ENCODE data around the gene PTK6. TPM values are rescaled to one million over a fixed set of nuclear protein-coding genes. Genes with fewer than 3 reads are reported as not detected.
A peak's percentile ranks its signal among the peaks of the same experiment; 100 is the strongest.
"Not testable (repeated sequence)": the region's sequence is repeated elsewhere in the genome, so short reads cannot be mapped to it uniquely, and the experiment has no call there.

The PTK6 gene
- total RNA-seq, 2 experiments from 2014 or later, result 0.21 to 0.53 TPM

DNA sequence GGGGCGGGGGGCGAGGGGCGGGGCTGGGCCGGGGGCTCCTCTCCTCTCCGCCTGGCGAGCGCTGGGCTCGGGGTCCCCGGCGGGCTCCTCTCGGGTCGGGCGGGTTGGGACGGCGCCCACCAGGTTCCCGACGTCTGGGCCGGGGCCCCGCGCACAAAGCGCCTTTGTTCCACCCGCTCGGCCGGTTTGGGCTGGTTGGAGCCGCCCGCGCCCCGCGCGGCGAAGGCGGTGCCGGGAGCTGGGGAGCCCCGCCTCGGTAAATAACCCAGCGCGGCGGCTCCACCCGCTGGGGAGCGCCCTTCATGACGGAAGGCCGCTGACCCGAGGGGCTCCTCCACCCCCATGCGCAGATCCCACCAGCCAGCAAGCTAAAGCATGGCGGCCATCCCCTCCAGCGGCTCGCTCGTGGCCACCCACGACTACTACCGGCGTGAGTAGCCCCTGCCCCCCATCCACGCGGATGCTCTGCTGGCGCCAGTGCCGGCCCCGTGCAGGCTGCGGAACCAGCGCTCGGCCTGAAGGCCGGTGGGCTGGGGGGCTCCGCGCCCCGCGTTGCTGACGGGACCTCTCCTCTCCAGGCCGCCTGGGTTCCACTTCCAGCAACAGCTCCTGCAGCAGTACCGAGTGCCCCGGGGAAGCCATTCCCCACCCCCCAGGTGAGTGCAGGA lies 16.1 kb downstream of the PTK6 start:
- DNase-seq, result peak; percentile 85
- peaks cover 2% of the 10 kb centered on the region for H3K9me3 Mint-ChIP-seq (ENCODE audit: low read depth)
- H3K27ac Mint-ChIP-seq, result peak overlapping the region; percentile 74
- peak; percentile 63 for ATAC-seq
- H3K36me3 Mint-ChIP-seq, result peaks cover 28% of the 10 kb centered on the region
- no peaks in the 10 kb centered on the region for H3K27me3 Mint-ChIP-seq
- CTCF ChIA-PET, result interaction anchor here (0.9 to 2.0 kb wide), 14 partner anchors 13 to 453 kb away, joined by 3 to 18 read pairs (median 5); partner anchors contain the start of genes PTK6 and UCKL1
- peaks cover 10% of the 10 kb centered on the region for H3K4me1 Mint-ChIP-seq
- H3K4me3 Mint-ChIP-seq, result peak overlapping the region; percentile 75

DNA sequence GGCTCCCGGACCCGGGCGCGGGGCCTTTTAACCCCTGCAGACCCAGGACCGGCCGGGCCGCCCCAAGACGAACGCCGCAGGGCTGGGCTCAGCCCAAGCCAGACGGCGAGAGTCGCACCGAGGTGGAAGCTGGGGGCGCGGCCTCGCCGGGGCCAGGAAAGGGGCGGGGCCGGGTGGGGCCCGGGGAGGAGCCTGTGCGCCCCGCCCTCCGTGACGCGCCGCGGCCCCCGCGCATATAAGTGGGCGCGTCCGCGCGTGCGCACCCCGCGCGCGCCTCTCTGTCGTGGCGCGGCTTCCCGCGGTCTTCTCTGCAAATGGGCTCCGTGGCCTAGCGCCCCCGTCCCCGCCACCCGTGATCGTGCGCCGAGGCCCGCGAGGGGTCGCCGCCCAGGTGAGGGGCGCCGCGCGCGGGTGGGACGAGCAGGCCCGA lies 16.7 kb downstream of the PTK6 start, which contains the start of gene PPDPF:
Gene PPDPF, plus strand, starts transcription at position 262 of the 430 bp plus-strand sequence. CDS start 544 bp downstream, outside the sequence.
- Mint-ChIP-seq H3K4me3 (peak within 1 kb of the TSS; percentile 75), H3K9me3 (ENCODE audit: low read depth) (peaks cover 2% of the 10 kb centered on the region), H3K27ac (peak within 1 kb of the TSS; percentile 74), H3K4me1 (peaks cover 10% of the 10 kb centered on the region), H3K36me3 (peaks cover 28% of the 10 kb centered on the region), H3K27me3 (no peaks in the 10 kb centered on the region)
- peak; percentile 87 for DNase-seq
- CTCF ChIA-PET, result interaction anchor here (0.9 to 2.0 kb wide), 14 partner anchors 14 to 453 kb away, joined by 3 to 18 read pairs (median 5); partner anchors contain the start of genes PTK6 and UCKL1
- peak; percentile 82 for ATAC-seq

DNA sequence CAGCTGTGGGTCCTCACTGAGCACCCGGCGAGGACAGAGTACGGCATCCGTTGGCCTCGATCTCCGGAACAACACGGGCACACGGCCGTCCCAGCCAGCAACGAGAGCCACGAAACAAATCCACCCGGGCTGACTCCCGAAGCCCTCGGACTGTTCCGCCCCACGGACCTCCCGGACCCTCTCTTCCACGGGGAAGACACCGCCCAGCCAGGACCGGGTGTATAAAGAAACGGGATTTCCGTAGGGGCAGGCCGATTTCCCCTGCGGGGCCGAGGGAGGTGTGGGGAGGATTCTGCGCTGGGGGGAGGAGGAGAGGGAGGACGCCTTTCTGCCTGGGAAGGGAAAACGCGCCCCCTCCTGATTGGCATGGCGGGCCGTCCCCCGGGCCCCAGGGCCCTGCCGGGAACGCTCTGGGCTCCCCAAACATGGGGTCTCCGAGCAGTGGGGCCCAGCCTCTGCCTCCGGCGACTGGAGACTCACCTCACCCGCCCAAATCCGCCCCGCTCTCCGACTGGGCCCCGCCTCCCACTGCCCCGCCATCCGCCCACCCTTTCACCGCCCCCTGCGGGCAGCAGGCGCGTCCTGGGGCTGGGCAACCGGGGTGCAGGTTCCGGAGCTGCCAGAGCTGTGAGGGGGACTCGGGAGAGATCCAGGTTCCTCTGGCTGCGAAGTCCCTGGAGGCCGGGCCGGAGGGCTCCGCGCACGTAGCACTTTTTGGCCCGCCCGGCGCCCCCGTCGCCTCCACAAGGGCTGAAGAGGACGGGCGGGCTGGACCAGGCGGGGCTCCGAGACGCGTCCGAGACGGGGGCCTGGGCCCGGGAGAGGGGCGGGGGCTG lies 17.3 kb downstream of the PTK6 start:
- peak overlapping the region; percentile 66 for H3K27ac Mint-ChIP-seq
- DNase-seq, result peak; percentile 86
- CTCF ChIA-PET, result interaction anchor here (0.9 to 2.7 kb wide), 12 partner anchors 17 to 454 kb away, joined by 3 to 18 read pairs (median 5); partner anchors contain the start of genes PTK6 and UCKL1
- peaks cover 4% of the 10 kb centered on the region for H3K9me3 Mint-ChIP-seq (ENCODE audit: low read depth)
- peaks cover 29% of the 10 kb centered on the region for H3K36me3 Mint-ChIP-seq
- peaks cover 3% of the 10 kb centered on the region for H3K27me3 Mint-ChIP-seq
- peak overlapping the region; percentile 66 for H3K4me3 Mint-ChIP-seq
- peaks cover 10% of the 10 kb centered on the region for H3K4me1 Mint-ChIP-seq
- peak; percentile 71 for ATAC-seq

DNA sequence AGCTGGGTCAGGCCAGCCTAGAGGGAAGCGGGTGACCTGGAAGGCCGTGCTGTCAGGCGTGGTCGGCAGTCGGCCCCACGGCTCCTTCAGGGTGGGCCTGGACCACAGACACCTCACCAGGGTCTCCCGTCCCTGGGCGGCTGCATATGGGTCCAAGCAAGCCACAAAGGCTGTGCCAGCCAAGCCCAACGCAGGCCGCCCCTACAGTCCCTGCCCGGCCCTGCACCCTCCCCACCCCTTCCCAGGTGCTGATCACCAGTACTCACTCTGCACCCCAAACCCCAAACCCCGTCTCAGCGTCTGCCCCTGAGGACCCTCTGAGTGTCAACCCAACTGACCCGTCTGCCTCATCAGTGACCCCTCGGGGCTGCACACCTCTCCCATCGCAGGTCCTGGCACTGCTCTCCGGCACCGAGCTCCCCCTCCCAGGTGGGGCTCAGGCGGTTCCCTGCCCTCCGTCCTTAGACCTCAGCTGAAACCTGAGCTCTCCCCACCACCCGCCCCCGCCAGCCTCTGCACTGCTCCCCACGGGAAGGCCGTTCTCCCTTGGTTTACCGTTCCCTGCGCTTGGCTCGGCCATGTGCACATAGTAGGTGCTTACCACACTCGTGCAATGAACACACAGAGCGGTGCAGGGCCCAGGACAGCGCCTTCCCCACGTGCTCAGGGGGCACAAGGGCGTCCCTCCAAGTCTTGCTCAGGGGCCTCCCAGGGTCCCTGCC lies 18.1 kb downstream of the PTK6 start:
- ATAC-seq, result no peak
- peak overlapping the region; percentile 66 for H3K27ac Mint-ChIP-seq
- H3K36me3 Mint-ChIP-seq, result peaks cover 27% of the 10 kb centered on the region

DNA sequence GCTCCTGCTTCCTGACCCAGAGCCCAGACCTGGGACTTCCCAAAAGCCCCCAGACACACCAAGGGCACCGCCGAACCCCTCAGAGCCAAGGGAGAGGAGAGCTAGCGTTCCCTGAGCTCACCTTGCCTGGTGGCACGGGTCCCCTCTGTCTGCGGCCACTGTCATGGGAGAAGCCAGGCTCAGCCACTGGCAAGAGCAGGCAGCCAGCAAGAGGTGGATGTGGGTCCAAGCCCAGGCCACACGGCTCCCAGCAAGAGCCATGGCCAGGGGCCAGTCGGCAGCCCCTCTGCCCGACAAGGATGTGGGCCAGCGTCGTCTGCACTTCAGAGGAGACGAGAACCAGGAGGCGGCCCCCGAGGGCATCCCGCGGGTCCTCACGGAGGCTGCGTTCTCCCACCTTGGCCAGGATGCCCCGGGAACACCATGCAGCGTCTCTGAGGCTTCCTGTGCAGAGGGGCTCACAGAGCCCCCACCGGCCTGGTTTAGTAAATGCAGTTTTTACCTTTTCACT lies 18.8 kb downstream of the PTK6 start:
- Mint-ChIP-seq H3K36me3 (peaks cover 21% of the 10 kb centered on the region), H3K4me1 (peaks cover 10% of the 10 kb centered on the region), H3K4me3 (peak overlapping the region; percentile 66), H3K9me3 (ENCODE audit: low read depth) (peaks cover 2% of the 10 kb centered on the region), H3K27ac (no peak overlapping the region), H3K27me3 (peaks cover 12% of the 10 kb centered on the region)
- CTCF ChIA-PET, result interaction anchor here (2.7 kb wide), 2 partner anchors 19 to 22 kb away, joined by 10 to 11 read pairs; partner anchors contain the start of gene PTK6
- DNase-seq, result no peak
- no peak for ATAC-seq

More for the DNA sequence above, 18.1 kb downstream of the PTK6 start:
- H3K4me1 Mint-ChIP-seq, result peaks cover 10% of the 10 kb centered on the region
- H3K4me3 Mint-ChIP-seq, result peak overlapping the region; percentile 66
- CTCF ChIA-PET, result interaction anchor here (2.7 kb wide), 2 partner anchors 19 to 23 kb away, joined by 10 to 11 read pairs; partner anchors contain the start of gene PTK6
- H3K27me3 Mint-ChIP-seq, result peaks cover 6% of the 10 kb centered on the region
- DNase-seq, result no peak
- peaks cover 4% of the 10 kb centered on the region for H3K9me3 Mint-ChIP-seq (ENCODE audit: low read depth)

DNA sequence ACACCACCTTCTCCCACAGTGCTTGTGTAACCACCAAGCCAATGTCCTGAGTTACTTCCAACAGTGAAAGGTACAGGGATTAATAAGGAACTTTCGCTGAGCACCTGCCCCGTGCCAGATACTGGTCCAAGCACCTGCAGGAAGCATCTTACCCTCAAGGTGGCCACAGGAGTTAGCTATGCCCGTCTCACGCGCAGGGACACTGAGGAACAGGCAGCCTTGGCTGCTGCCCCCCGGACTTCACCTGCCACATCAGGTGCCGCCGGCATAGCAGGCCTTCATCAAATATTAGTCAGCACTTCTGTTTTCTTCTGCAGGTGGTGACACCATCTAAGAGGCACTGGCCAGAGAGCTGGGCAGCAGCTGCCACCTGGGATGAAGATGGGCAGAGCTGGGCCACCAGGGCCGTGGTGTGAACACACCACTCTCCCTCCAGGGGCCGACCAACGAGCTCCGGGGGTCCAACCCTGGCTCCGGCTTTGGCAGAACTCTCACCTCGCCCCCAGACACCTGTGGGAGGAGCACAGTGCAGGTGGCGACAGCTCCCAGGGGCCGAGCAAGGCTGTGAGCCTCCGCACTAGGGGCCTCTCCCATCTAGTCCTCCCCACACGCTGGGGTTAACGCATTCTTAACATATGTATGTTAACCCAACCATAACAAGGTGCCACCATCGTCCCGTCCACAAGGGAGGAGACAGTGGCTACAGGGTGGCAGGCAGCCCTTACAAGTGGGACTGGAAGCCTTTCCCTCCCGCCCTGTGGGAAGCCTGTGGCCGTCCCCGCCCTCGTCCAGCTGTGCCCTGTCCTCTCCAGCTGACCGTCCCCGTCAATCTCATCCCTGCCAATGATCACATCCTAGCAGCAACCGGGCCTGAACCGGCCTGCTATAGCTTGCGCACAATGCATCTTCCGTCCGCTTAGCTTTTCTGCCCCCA lies 19.5 kb downstream of the PTK6 start:
- Mint-ChIP-seq H3K36me3 (peaks cover 14% of the 10 kb centered on the region), H3K4me3 (no peak overlapping the region), H3K9me3 (ENCODE audit: low read depth) (peaks cover 2% of the 10 kb centered on the region), H3K27ac (no peak overlapping the region), H3K4me1 (peaks cover 9% of the 10 kb centered on the region), H3K27me3 (peaks cover 20% of the 10 kb centered on the region)
- ATAC-seq, result no peak
- no peak for DNase-seq
- CTCF ChIA-PET, result interaction anchor here (2.7 kb wide), 2 partner anchors 20 to 21 kb away, joined by 10 to 11 read pairs; partner anchors contain the start of gene PTK6

DNA sequence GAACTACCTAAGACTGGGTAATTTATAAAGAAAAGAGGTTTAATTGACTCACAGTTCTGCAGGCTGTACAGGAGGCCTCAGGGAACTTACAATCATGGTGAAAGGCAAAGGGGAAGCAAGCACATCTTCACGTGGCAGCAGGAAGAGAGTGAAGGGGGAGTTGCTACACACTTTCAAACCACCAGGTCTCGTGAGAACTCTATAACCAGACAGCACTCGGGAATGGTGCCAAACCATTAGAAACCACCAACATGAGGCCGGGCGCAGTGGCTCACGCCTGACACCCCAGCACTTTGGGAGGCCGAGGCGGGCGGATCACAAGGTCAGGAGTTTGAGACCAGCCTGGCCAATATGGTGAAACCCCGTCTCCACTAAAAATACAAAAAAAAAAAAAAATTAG lies 22.7 kb downstream of the PTK6 start:
- H3K4me1 Mint-ChIP-seq; H3K36me3 Mint-ChIP-seq; CTCF ChIA-PET; ATAC-seq; H3K27ac Mint-ChIP-seq; H3K9me3 Mint-ChIP-seq (ENCODE audit: low read depth); DNase-seq; H3K4me3 Mint-ChIP-seq: not testable (repeated sequence)
- H3K27me3 Mint-ChIP-seq, result peaks cover 40% of the 10 kb centered on the region

DNA sequence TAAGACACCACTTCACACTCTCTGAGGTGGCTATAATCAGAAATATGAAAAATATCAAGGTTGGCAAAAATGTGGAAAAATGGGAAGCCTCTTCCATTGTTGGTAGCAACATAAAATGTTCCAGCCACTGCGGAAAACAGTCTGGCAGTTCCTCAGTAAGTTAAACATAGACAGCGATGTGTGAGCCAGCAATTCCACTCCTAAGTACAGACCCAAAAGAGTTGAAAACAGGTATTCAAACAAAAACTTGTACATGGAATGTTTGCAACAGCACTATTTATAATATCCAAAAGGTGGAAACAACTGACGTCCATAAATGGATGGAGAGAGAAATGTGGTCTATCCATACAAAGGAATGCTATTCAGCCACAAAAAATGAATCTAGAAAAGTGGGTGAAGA lies 24.0 kb downstream of the PTK6 start:
- no peak overlapping the region for H3K27ac Mint-ChIP-seq
- DNase-seq (no peak), ATAC-seq (no peak)
- H3K9me3 Mint-ChIP-seq (ENCODE audit: low read depth), result peaks cover 2% of the 10 kb centered on the region
- no peak overlapping the region for H3K4me3 Mint-ChIP-seq
- H3K4me1 Mint-ChIP-seq, result peaks cover under 1% of the 10 kb centered on the region
- peaks cover 2% of the 10 kb centered on the region for H3K36me3 Mint-ChIP-seq
- CTCF ChIA-PET, result no interaction called here
- H3K27me3 Mint-ChIP-seq, result peaks cover 48% of the 10 kb centered on the region

DNA sequence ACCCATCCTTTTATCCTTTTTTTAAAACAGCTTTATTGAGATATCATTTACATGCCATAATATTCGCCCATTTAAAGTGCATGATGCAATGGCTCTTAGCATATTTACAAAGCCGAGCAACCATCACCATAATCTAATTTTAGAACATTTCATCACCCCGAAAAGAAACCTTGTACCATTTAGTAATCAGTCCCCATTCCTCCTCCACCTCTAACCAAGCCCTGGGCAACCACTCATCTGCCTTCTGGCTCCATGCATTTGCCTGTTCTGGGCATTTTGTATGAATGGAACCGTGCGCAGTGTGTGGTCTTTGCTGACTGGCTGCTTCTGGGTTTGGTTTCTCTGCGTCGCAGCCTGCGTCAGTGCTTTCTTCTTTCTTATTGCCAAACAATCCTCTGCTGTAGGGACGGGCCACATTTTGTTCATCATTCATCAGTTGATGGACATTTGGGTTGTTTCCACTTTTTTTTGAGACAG lies 28.1 kb downstream of the PTK6 start:
- CTCF ChIA-PET, result interaction anchor here (0.8 to 1.3 kb wide), 2 partner anchors 13 to 28 kb away, joined by 3 to 4 read pairs; partner anchors contain the start of gene PTK6
- ATAC-seq, result no peak
- no peak overlapping the region for H3K4me3 Mint-ChIP-seq
- peaks cover 12% of the 10 kb centered on the region for H3K4me1 Mint-ChIP-seq
- no peak for DNase-seq
- no peak overlapping the region for H3K27ac Mint-ChIP-seq
- peaks cover 52% of the 10 kb centered on the region for H3K27me3 Mint-ChIP-seq
- H3K9me3 Mint-ChIP-seq (ENCODE audit: low read depth), result no peaks in the 10 kb centered on the region
- H3K36me3 Mint-ChIP-seq, result no peaks in the 10 kb centered on the region

DNA sequence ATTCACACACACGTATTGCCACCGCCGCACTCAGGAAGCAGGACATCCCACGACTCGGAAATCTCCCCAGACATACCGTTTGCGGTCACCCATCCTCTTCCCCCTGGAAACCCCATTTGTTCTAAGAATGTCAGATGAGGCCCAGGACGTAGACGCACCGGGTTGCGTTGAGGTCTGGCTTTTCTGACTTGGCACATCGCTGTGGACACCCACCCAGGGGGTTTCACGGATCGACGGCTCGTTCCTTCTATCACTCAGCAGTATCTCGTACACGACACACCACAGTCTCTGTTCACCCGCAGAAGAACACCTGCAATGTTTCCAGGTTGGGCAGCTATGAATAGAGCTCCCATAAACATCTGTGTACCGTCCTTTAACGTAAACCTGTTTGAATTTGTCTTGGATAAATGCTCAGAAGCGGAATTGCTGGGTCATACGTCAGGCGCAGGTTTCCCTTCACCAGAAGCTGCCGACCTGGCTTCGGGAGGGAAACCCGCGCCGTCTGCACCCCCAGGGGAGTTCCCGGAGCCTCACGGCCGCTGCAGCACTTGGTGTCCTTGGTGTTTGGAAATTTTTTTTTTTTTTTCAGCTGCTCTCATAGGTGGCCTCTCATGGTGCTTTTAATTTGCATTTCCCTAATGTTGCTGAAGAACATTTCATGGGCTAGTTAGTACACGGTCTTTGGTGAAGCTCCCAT lies 29.0 kb downstream of the PTK6 start:
- no peaks in the 10 kb centered on the region for H3K9me3 Mint-ChIP-seq (ENCODE audit: low read depth)
- ATAC-seq (no peak), DNase-seq (no peak)
- H3K4me1 Mint-ChIP-seq, result peaks cover 12% of the 10 kb centered on the region
- no peak overlapping the region for H3K4me3 Mint-ChIP-seq
- CTCF ChIA-PET, result interaction anchor here (0.8 to 1.6 kb wide), 2 partner anchors 12 to 29 kb away, joined by 3 to 7 read pairs; partner anchors contain the start of gene PTK6
- no peaks in the 10 kb centered on the region for H3K36me3 Mint-ChIP-seq
- no peak overlapping the region for H3K27ac Mint-ChIP-seq
- H3K27me3 Mint-ChIP-seq, result peaks cover 49% of the 10 kb centered on the region

DNA sequence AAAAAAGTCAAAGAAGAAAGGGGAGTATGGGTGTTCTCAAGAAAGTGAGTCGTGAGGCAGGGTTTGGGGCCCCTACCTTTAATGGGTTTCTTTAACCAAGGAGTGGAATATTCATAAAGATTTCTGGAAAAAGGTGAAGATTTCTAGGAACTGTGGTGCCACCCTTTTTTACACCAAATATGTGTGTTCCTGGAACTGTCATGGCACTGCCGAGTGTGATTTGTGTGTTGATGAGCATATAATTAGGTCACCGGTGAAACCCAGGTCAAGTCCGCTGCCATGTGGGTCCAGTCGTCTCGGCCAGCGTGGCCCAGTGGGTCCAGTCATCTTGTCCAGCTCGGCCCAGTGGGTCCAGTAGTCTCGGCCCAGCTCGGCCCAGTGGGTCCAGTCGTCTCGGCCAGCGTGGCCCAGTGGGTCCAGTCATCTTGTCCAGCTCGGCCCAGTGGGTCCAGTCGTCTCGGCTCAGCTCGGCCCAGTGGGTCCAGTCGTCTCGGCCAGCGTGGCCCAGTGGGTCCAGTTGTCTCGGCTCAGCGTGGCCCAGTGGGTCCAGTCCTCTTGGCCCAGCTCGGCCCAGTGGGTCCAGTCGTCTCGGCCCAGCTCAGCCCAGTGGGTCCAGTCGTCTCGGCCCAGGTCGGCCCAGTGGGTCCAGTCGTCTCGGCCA lies 30.0 kb downstream of the PTK6 start:
- no peaks in the 10 kb centered on the region for H3K36me3 Mint-ChIP-seq
- no peak for DNase-seq
- H3K27me3 Mint-ChIP-seq, result peaks cover 40% of the 10 kb centered on the region
- H3K4me3 Mint-ChIP-seq, result no peak overlapping the region
- no peaks in the 10 kb centered on the region for H3K9me3 Mint-ChIP-seq (ENCODE audit: low read depth)
- no peak overlapping the region for H3K27ac Mint-ChIP-seq
- CTCF ChIA-PET, result interaction anchor here (1.6 kb wide), 1 partner anchor 11 kb away, joined by 7 read pairs; no protein-coding TSS in a partner anchor
- H3K4me1 Mint-ChIP-seq, result peaks cover 12% of the 10 kb centered on the region
- ATAC-seq, result no peak

All from activated CD8-positive, alpha-beta memory T cell treated with anti-CD3 and anti-CD28 coated beads, Interleukin-2, amount 10 ng/mL, durations not matched to agents 7 days and 5 days (primary cell).